ENCODE data around the gene CIB4.

CIB4 gene

DNA sequence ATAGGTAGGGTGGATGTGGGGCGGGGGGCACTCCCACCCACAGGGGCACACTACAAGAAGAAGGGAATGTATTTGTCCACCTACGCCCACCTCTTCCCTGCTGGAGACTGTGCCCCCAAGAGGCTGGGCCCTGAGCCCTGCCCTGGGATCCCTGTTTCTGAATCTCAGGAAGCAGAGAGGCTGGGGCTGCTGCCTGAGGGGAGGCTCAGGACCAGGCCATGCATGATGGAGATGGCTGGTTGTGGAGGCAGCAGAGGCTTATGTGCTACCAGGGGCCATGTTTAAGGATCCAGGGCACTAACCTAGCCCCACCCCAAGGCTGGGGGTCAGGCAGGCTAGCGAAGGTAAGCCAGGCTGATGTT is 82.1 kb downstream of the CIB4 start:
- ATAC-seq (replicated peaks; ENCODE audit: extremely low read depth, poor library complexity, severe bottlenecking) (no peak), DNase-seq (ENCODE audit: low spot score in 2 of 2) (no peak)
- Mint-ChIP-seq H3K4me3 (no peak overlapping the region), H3K9me3 (no peaks in the 10 kb centered on the region), H3K4me1 (no peaks in the 10 kb centered on the region), H3K27me3 (peaks cover 81% of the 10 kb centered on the region), H3K27ac (ENCODE audit: low read depth) (no peak overlapping the region), H3K36me3 (ENCODE audit: insufficient read depth) (no peaks in the 10 kb centered on the region)

- Mint-ChIP-seq H3K4me3 (no peak overlapping the region), H3K36me3 (ENCODE audit: insufficient read depth) (no peaks in the 10 kb centered on the region), H3K4me1 (no peaks in the 10 kb centered on the region), H3K27ac (ENCODE audit: low read depth) (no peak overlapping the region), H3K27me3 (peaks cover 81% of the 10 kb centered on the region), H3K9me3 (no peaks in the 10 kb centered on the region)
- DNase-seq (ENCODE audit: low spot score in 2 of 2) (no peak), ATAC-seq (replicated peaks; ENCODE audit: extremely low read depth, poor library complexity, severe bottlenecking) (no peak)
These were observed 82.7 kb downstream of the CIB4 start for GRCh38 chr2:26558271-26559043.

GRCh38 chr2:26557244-26557925 is 83.8 kb downstream of the CIB4 start:
- H3K27me3 Mint-ChIP-seq, result peaks cover 81% of the 10 kb centered on the region
- no peak overlapping the region for H3K27ac Mint-ChIP-seq (ENCODE audit: low read depth)
- H3K9me3 Mint-ChIP-seq, result no peaks in the 10 kb centered on the region
- no peak for ATAC-seq (replicated peaks; ENCODE audit: extremely low read depth, poor library complexity, severe bottlenecking)
- no peaks in the 10 kb centered on the region for H3K4me1 Mint-ChIP-seq
- H3K36me3 Mint-ChIP-seq (ENCODE audit: insufficient read depth), result no peaks in the 10 kb centered on the region
- DNase-seq (ENCODE audit: low spot score in 2 of 2), result no peak
- H3K4me3 Mint-ChIP-seq, result no peak overlapping the region

GRCh38 chr2:26556309-26557243 is 84.6 kb downstream of the CIB4 start:
- no peaks in the 10 kb centered on the region for H3K4me1 Mint-ChIP-seq
- no peak overlapping the region for H3K27ac Mint-ChIP-seq (ENCODE audit: low read depth)
- H3K36me3 Mint-ChIP-seq (ENCODE audit: insufficient read depth), result no peaks in the 10 kb centered on the region
- no peak for DNase-seq (ENCODE audit: low spot score in 2 of 2)
- peaks cover 81% of the 10 kb centered on the region for H3K27me3 Mint-ChIP-seq
- no peak overlapping the region for H3K4me3 Mint-ChIP-seq
- no peak for ATAC-seq (replicated peaks; ENCODE audit: extremely low read depth, poor library complexity, severe bottlenecking)
- no peaks in the 10 kb centered on the region for H3K9me3 Mint-ChIP-seq

GRCh38 chr2:26555246-26556133 is 85.7 kb downstream of the CIB4 start:
- DNase-seq (ENCODE audit: low spot score in 2 of 2) (no peak), ATAC-seq (replicated peaks; ENCODE audit: extremely low read depth, poor library complexity, severe bottlenecking) (no peak)
- Mint-ChIP-seq H3K9me3 (no peaks in the 10 kb centered on the region), H3K4me3 (no peak overlapping the region), H3K4me1 (no peaks in the 10 kb centered on the region), H3K27ac (ENCODE audit: low read depth) (no peak overlapping the region), H3K36me3 (ENCODE audit: insufficient read depth) (no peaks in the 10 kb centered on the region), H3K27me3 (peaks cover 81% of the 10 kb centered on the region)

DNA sequence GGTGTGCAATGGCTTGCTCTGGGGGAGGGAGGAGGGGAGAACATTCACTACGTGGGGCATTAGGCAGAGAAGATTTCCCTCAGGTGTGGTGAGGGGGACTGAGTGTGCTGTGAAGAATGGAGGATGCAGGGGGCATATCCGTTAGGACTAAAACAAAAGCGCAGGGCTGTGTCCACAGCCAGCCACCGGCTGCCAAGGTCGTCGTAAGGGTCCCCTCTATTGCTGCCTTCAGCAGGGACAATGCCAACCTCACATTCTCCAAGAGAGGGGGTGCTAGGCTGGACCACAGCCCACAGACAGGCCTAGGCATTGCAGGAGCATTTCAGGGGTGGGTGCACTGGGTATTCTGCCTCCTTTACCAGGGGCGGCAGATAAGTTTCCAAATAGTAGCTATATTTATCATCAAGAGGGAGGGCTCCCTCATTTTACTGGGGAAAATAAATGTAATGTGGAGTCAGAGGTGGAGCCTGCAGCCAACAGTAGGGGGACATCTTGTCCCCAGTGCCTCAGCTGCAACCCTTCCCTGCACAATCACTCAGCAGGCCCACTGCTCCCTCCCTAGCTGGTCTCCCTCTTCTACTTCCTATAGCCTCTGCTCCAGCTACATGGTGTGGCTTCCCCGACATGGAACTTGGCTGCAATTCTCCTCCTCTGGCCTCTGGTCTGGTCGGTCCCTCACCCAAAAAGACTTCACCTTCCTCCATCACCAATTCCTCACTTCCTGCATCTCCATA is 88.4 kb downstream of the CIB4 start:
- H3K4me1 Mint-ChIP-seq, result no peaks in the 10 kb centered on the region
- H3K27me3 Mint-ChIP-seq, result peaks cover 57% of the 10 kb centered on the region
- DNase-seq (ENCODE audit: low spot score in 2 of 2) (no peak), ATAC-seq (replicated peaks; ENCODE audit: extremely low read depth, poor library complexity, severe bottlenecking) (no peak)
- H3K27ac Mint-ChIP-seq (ENCODE audit: low read depth), result no peak overlapping the region
- no peak overlapping the region for H3K4me3 Mint-ChIP-seq
- H3K9me3 Mint-ChIP-seq, result no peaks in the 10 kb centered on the region
- H3K36me3 Mint-ChIP-seq (ENCODE audit: insufficient read depth), result no peaks in the 10 kb centered on the region

DNA sequence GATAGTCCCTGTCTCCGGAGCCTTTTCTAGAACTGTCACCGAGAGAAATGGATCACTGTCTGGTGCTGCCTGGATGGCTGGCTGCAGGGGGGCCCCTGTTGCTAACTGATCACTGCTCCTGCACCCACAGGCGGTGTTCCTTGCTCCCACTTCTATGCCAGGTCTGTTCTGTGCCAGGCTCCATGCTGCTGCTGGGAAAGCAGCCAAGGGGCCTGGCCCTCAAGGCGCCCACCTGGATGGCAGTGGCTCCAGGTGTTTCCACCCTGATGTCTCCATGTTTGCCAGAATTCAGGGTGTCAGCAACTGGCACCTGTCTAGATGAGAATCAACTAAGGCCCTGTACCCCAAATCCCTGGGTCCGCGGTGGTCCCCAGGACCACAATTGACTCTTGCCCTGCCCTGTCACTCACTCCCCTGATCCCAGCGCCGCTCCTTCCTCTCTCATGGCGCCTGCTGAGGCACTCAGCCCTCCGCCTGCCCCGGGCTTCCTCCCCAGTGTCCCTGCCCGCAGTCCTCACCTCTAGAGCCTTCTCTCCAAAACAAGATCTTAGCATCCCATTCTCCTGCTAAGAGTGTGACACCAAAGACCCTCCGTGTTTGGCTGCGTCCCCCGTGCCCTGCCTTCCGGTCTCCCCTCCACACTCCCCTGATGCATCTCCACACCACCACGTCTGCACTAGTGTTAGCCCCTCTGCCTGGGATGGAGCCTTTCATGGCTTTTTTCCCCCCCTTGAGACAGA is 90.7 kb downstream of the CIB4 start:
- Mint-ChIP-seq H3K4me3 (no peak overlapping the region), H3K4me1 (no peaks in the 10 kb centered on the region), H3K27me3 (peaks cover 47% of the 10 kb centered on the region), H3K9me3 (no peaks in the 10 kb centered on the region), H3K27ac (ENCODE audit: low read depth) (no peak overlapping the region), H3K36me3 (ENCODE audit: insufficient read depth) (no peaks in the 10 kb centered on the region)
- DNase-seq (ENCODE audit: low spot score in 2 of 2) (no peak), ATAC-seq (replicated peaks; ENCODE audit: extremely low read depth, poor library complexity, severe bottlenecking) (no peak)

- Mint-ChIP-seq H3K36me3 (ENCODE audit: insufficient read depth) (no peaks in the 10 kb centered on the region), H3K4me3 (no peak overlapping the region), H3K4me1 (no peaks in the 10 kb centered on the region)
These were observed 98.3 kb downstream of the CIB4 start for GRCh38 chr2:26542676-26543505.

GRCh38 chr2:26542194-26542455 is 99.0 kb downstream of the CIB4 start:
- ATAC-seq (replicated peaks; ENCODE audit: extremely low read depth, poor library complexity, severe bottlenecking) (no peak), DNase-seq (ENCODE audit: low spot score in 2 of 2) (no peak)
- H3K9me3 Mint-ChIP-seq, result no peaks in the 10 kb centered on the region
- no peak overlapping the region for H3K4me3 Mint-ChIP-seq
- no peaks in the 10 kb centered on the region for H3K4me1 Mint-ChIP-seq
- no peaks in the 10 kb centered on the region for H3K36me3 Mint-ChIP-seq (ENCODE audit: insufficient read depth)
- no peak overlapping the region for H3K27ac Mint-ChIP-seq (ENCODE audit: low read depth)
- H3K27me3 Mint-ChIP-seq, result peaks cover 20% of the 10 kb centered on the region

More at GRCh38 chr2:26542676-26543505, 98.3 kb downstream of the CIB4 start:
- Mint-ChIP-seq H3K27me3 (peaks cover 20% of the 10 kb centered on the region), H3K27ac (ENCODE audit: low read depth) (no peak overlapping the region), H3K9me3 (no peaks in the 10 kb centered on the region)
- ATAC-seq (replicated peaks; ENCODE audit: extremely low read depth, poor library complexity, severe bottlenecking) (no peak), DNase-seq (ENCODE audit: low spot score in 2 of 2) (no peak)

DNA sequence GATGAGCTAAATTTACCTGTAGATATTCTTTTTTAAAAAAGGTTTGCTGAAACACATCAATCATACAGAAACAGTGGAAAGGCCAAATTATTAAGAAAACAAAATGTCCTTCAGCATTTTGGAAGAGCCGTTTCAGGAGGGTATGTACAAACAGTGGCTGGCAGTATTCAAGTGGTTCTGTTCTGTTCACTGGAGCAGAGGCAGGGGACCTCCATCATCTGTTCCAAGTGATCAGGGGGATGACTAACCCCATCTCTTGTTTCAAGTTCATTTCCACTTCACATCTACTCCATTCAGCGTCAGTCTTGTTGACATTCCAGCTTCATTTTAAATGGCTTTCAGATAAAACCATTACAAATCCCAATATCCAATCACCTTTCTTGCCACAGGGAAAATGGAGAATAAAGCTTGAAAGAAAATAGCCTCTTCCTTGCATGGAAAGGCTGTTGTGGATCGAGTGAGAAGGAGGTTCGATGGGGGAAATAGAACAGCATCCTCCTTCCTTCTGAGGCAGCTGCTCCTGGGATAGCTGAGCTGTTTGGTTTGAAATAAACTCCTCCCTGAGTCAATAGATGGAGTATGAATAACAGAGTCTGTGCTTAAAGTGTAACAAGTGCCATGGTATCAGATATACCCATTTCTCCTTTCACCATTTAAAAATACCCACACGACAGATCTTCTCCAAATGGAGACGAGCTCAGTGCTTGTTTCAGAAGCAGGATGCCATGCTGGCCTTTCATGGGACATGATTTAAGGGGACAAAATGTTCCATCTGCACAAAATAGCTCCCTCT is 99.6 kb downstream of the CIB4 start:
- Mint-ChIP-seq H3K27ac (ENCODE audit: low read depth) (no peak overlapping the region), H3K4me3 (no peak overlapping the region)
- no peak for ATAC-seq (replicated peaks; ENCODE audit: extremely low read depth, poor library complexity, severe bottlenecking)

More for the DNA sequence above, 99.6 kb downstream of the CIB4 start:
- H3K4me1 Mint-ChIP-seq, result no peaks in the 10 kb centered on the region
- no peaks in the 10 kb centered on the region for H3K9me3 Mint-ChIP-seq
- no peak for DNase-seq (ENCODE audit: low spot score in 2 of 2)
- peaks cover 20% of the 10 kb centered on the region for H3K27me3 Mint-ChIP-seq
- no peaks in the 10 kb centered on the region for H3K36me3 Mint-ChIP-seq (ENCODE audit: insufficient read depth)
